Eye (tissue), 1 donor: ENCODE measurements around the gene ATAD3A.
A peak's percentile ranks its signal among the peaks of the same experiment; 100 is the strongest.
"Not testable (repeated sequence)": the region's sequence is repeated elsewhere in the genome, so short reads cannot be mapped to it uniquely, and the experiment has no call there.

Experiments
- DNase-seq: peaks from one replicate; pipeline ENCODE4 v3.0.0-alpha.2; 2015

The ATAD3A gene

GRCh38 chr1:1540818-1541628 lies 29.1 kb downstream of the ATAD3A start:
- no peak for DNase-seq

GRCh38 chr1:1541956-1542765 lies 30.2 kb downstream of the ATAD3A start:
- DNase-seq, result no peak

- no peak for DNase-seq
These were observed 31.1 kb downstream of the ATAD3A start for GRCh38 chr1:1542766-1543705.

- no peak for DNase-seq
These were observed 31.7 kb downstream of the ATAD3A start for GRCh38 chr1:1543706-1544099.

GRCh38 chr1:1544544-1544943 lies 32.6 kb downstream of the ATAD3A start:
- DNase-seq, result no peak

GRCh38 chr1:1545946-1546737 lies 34.2 kb downstream of the ATAD3A start:
- no peak for DNase-seq

GRCh38 chr1:1547011-1547410 lies 35.0 kb downstream of the ATAD3A start:
- no peak for DNase-seq

GRCh38 chr1:1547476-1547875 lies 35.5 kb downstream of the ATAD3A start:
- no peak for DNase-seq

GRCh38 chr1:1548591-1548990 lies 36.6 kb downstream of the ATAD3A start:
- DNase-seq, result no peak

- DNase-seq, result no peak
These were observed 38.1 kb downstream of the ATAD3A start for GRCh38 chr1:1550087-1550486.

GRCh38 chr1:1550591-1551432 lies 38.9 kb downstream of the ATAD3A start:
- DNase-seq, result peak; percentile 33

GRCh38 chr1:1551524-1552262 lies 39.7 kb downstream of the ATAD3A start:
- DNase-seq, result no peak

- no peak for DNase-seq
These were observed 40.3 kb downstream of the ATAD3A start for GRCh38 chr1:1552263-1552639.

- DNase-seq, result no peak
These were observed 42.0 kb downstream of the ATAD3A start for GRCh38 chr1:1553821-1554494.

GRCh38 chr1:1554550-1554925 lies 42.6 kb downstream of the ATAD3A start:
- no peak for DNase-seq

GRCh38 chr1:1554926-1555915 lies 43.3 kb downstream of the ATAD3A start:
- peak; percentile 27 for DNase-seq

GRCh38 chr1:1556505-1556904 lies 44.5 kb downstream of the ATAD3A start:
- no peak for DNase-seq

GRCh38 chr1:1556961-1557360 lies 45.0 kb downstream of the ATAD3A start:
- not testable (repeated sequence) for DNase-seq

GRCh38 chr1:1557688-1558087 lies 45.7 kb downstream of the ATAD3A start:
- DNase-seq, result not testable (repeated sequence)
